HepG2 (cell line): ENCODE measurements around the gene EBF4. TPM values are rescaled to one million over a fixed set of nuclear protein-coding genes. Genes with fewer than 3 reads are reported as not detected.
A peak's percentile ranks its signal among the peaks of the same experiment; 100 is the strongest.

Experiments used
- CCDC6 ChIP-seq: sonication (generic); formaldehyde crosslinking; IDR thresholded peaks from 2 replicates; pipeline ENCODE4 v1.8.1; 2022; ENCODE audit warnings: mild to moderate bottlenecking, missing genetic modification reagents, moderate library complexity
- CREM ChIP-seq, 2 experiments: sonication (generic) in 1 of 2; formaldehyde crosslinking in 1 of 2; IDR thresholded peaks; 2 replicates each; pipeline versions ENCODE4 v1.4.0 to v1.6.1; 2016 to 2020; ENCODE audit warnings: antibody characterized with exemption in 1 of 2, mild to moderate bottlenecking in 1 of 2, missing genetic modification reagents in 1 of 2
- FOXM1 ChIP-seq: sonication (generic); formaldehyde crosslinking; IDR thresholded peaks from 2 replicates; pipeline ENCODE4 v1.5.0; 2020; ENCODE audit warnings: missing genetic modification reagents
- MYC ChIP-seq: sonication (generic); formaldehyde crosslinking; IDR thresholded peaks from 2 replicates; pipeline ENCODE4 v1.9.0; 2021; ENCODE audit warnings: missing genetic modification reagents, borderline replicate concordance
- SALL2 ChIP-seq: sonication (generic); formaldehyde crosslinking; IDR thresholded peaks from 2 replicates; pipeline ENCODE4 v1.8.1; 2023; ENCODE audit warnings: mild to moderate bottlenecking, missing genetic modification reagents, inconsistent platforms
- YY1 ChIP-seq: IDR thresholded peaks from 2 replicates; pipeline ENCODE4 v1.6.1; 2011; ENCODE audit warnings: low read length, low read depth, moderate library complexity, mild to moderate bottlenecking; ENCODE audit not compliant: insufficient read depth, insufficient replicate concordance
- ZNF20 ChIP-seq: sonication (generic); formaldehyde crosslinking; IDR thresholded peaks from 2 replicates; pipeline ENCODE4 v1.4.0; 2020; ENCODE audit warnings: mild to moderate bottlenecking, moderate library complexity, missing genetic modification reagents
- ZNF629 ChIP-seq: sonication (generic); formaldehyde crosslinking; conservative IDR thresholded peaks from 2 replicates; pipeline ENCODE4 v1.5.0; 2020; ENCODE audit warnings: missing genetic modification reagents
- polyA plus RNA-seq, 8 experiments: library from polyadenylated mRNA; depleted of rRNA in 3 of 8; stranded (reverse) in 7 of 8; unstranded in 1 of 8; fragments of >200 nt; fragmentation: Illumina TruSeq in 4 of 8; extraction: Trizol in 4 of 8; gene quantifications; 2 replicates each; pipeline versions ENCODE4 v1.2.1 to v1.2.3, GENCODE V29; 2011 to 2016; ENCODE audit warnings: low read depth in 4 of 8, missing spikeins in 1 of 8, mixed read lengths in 1 of 8; ENCODE audit not compliant: insufficient read depth in 1 of 8
- total RNA-seq, 5 experiments: library from RNA; depleted of rRNA; stranded (reverse); fragments of >200 nt; fragmentation: Illumina TruSeq; extraction: Trizol; gene quantifications; 2 replicates each; pipeline ENCODE4 v1.2.3, GENCODE V29; 2016; ENCODE audit warnings: low read depth in 1 of 5
- TF ChIP-seq, protein P1 (sequence below): IDR thresholded peaks from 2 replicates; pipeline ENCODE4 v1.6.1; 2016; ENCODE audit warnings: low read depth, borderline replicate concordance
- TF ChIP-seq, protein P2 (sequence below): sonication (generic); formaldehyde crosslinking; IDR thresholded peaks from 2 replicates; pipeline ENCODE4 v1.4.0; 2020; ENCODE audit warnings: mild to moderate bottlenecking, missing genetic modification reagents
- TF ChIP-seq, protein P3 (sequence below): sonication (generic); formaldehyde crosslinking; IDR thresholded peaks from 2 replicates; pipeline ENCODE4 v1.4.0; 2020; ENCODE audit warnings: missing genetic modification reagents, borderline replicate concordance
- TF ChIP-seq, protein P4 (sequence below): sonication (generic); formaldehyde crosslinking; IDR thresholded peaks from 2 replicates; pipeline ENCODE4 v1.5.0; 2020; ENCODE audit warnings: mild to moderate bottlenecking, missing genetic modification reagents

The EBF4 gene
- total and polyA plus RNA-seq, 2 of the 13 experiments (the other 11 are each of a cell fraction or from before 2014, with no cell fraction given), result 0.84 to 2.2 TPM

DNA sequence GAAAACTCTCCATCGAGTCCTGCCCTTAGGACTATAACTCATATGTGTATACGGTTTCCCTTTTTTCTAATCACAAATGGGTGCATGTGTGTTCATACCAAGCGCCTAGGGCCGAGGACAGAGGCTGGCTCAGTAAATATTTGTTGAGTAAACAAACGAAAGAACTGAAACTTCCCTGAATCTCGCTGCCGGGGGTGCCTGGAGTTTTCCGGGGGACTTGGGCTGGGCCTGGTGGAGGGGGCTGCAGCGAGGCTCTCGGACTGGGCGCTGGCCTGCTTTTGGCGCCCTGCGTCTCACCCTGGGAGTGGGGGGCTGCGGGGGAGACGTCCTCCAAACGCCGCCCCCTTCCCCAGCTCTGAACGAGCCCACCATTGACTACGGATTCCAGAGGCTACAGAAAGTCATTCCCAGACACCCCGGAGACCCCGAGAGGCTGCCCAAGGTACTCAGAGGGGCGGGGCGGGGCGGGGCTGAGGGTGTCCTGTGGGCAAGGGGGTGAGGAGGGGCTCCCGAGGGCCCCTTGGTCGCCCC, 58.8 kb downstream of the EBF4 start (continued):
- TF ChIP-seq YY1, result no peak
- 0 out of 2 replicates have a peak, but pooled peaks have one; percentile 38 for TF ChIP-seq SALL2
- TF ChIP-seq ZNF20 (CRISPR knock-in tag), result no peak
- peak; percentile 48; the same call in 1 of the 2 replicates for TF ChIP-seq CREM (IDR thresholded peaks at IDR 0.05)
- TF ChIP-seq CREM (CRISPR knock-in tag; IDR thresholded peaks at IDR 0.05), result no peak
- TF ChIP-seq MYC, result no peak
- TF ChIP-seq, protein P1, sequence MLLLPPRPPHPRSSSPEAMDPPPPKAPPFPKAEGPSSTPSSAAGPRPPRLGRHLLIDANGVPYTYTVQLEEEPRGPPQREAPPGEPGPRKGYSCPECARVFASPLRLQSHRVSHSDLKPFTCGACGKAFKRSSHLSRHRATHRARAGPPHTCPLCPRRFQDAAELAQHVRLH (CRISPR knock-in tag), result peak; percentile 28
- no peak for TF ChIP-seq CCDC6 (CRISPR knock-in tag)
- TF ChIP-seq, protein P2, sequence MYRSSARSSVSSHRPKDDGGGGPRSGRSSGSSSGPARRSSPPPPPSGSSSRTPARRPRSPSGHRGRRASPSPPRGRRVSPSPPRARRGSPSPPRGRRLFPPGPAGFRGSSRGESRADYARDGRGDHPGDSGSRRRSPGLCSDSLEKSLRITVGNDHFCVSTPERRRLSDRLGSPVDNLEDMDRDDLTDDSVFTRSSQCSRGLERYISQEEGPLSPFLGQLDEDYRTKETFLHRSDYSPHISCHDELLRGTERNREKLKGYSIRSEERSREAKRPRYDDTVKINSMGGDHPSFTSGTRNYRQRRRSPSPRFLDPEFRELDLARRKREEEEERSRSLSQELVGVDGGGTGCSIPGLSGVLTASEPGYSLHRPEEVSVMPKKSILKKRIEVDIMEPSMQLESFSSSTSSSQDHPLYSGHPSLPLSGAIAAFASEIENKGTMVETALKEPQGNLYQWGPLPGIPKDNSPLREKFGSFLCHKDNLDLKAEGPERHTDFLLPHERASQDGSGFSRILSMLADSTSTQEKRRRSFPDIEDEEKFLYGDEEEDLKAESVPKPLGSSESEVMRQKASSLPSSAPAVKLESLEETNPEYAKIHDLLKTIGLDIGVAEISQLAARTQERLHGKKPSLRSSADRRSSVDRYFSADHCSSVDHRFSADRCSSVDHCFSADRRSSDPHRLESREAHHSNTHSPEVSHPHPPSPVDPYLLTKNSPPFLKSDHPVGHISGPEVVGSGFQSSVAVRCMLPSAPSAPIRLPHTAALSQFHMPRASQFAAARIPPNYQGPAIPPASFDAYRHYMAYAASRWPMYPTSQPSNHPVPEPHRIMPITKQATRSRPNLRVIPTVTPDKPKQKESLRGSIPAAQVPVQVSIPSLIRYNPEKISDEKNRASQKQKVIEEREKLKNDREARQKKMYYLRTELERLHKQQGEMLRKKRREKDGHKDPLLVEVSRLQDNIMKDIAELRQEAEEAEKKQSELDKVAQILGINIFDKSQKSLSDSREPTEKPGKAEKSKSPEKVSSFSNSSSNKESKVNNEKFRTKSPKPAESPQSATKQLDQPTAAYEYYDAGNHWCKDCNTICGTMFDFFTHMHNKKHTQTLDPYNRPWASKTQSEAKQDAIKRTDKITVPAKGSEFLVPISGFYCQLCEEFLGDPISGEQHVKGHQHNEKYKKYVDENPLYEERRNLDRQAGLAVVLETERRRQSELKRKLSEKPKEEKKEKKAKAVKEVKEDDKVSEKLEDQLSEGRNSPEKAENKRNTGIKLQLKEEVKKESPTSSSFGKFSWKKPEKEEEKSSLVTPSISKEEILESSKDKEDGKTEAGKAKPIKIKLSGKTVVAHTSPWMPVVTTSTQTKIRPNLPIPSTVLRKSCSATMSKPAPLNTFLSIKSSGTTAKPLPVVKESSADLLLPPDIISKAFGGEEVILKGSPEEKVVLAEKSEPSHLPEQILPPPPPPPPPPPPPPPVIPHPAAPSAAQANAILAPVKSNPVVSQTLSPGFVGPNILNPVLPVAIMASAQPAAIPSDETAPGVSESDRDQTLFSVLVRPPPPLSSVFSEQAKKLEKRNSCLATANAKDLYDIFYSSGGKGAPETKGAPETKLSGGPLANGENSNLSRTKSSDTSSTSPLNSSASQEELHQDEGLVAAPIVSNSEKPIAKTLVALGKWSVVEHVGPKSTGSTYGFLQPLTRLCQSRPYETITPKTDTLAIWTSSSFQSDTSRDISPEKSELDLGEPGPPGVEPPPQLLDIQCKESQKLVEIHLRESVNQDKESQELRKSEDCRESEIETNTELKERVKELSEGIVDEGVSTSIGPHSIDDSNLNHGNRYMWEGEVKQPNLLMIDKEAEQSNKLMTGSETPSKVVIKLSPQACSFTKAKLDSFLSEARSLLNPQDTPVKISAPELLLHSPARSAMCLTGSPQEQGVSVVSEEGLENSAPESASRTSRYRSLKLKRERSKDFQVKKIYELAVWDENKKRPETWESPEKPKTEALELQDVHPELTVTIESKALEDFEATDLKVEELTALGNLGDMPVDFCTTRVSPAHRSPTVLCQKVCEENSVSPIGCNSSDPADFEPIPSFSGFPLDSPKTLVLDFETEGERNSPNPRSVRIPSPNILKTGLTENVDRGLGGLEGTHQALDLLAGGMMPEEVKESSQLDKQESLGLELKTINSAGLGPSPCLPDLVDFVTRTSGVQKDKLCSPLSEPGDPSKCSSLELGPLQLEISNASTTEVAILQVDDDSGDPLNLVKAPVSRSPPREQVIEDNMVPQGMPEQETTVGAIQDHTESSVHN (CRISPR knock-in tag), result no peak
- peak; percentile 98 for TF ChIP-seq ZNF629
- TF ChIP-seq, protein P3, sequence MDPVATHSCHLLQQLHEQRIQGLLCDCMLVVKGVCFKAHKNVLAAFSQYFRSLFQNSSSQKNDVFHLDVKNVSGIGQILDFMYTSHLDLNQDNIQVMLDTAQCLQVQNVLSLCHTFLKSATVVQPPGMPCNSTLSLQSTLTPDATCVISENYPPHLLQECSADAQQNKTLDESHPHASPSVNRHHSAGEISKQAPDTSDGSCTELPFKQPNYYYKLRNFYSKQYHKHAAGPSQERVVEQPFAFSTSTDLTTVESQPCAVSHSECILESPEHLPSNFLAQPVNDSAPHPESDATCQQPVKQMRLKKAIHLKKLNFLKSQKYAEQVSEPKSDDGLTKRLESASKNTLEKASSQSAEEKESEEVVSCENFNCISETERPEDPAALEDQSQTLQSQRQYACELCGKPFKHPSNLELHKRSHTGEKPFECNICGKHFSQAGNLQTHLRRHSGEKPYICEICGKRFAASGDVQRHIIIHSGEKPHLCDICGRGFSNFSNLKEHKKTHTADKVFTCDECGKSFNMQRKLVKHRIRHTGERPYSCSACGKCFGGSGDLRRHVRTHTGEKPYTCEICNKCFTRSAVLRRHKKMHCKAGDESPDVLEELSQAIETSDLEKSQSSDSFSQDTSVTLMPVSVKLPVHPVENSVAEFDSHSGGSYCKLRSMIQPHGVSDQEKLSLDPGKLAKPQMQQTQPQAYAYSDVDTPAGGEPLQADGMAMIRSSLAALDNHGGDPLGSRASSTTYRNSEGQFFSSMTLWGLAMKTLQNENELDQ (CRISPR knock-in tag), result no peak
- TF ChIP-seq FOXM1 (CRISPR knock-in tag), result no peak
- TF ChIP-seq, protein P4, sequence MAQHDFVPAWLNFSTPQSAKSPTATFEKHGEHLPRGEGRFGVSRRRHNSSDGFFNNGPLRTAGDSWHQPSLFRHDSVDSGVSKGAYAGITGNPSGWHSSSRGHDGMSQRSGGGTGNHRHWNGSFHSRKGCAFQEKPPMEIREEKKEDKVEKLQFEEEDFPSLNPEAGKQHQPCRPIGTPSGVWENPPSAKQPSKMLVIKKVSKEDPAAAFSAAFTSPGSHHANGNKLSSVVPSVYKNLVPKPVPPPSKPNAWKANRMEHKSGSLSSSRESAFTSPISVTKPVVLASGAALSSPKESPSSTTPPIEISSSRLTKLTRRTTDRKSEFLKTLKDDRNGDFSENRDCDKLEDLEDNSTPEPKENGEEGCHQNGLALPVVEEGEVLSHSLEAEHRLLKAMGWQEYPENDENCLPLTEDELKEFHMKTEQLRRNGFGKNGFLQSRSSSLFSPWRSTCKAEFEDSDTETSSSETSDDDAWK (CRISPR knock-in tag), result no peak
